HL-60 (cell line): ENCODE data around the gene LMTK2.
"Not testable (repeated sequence)": the region's sequence is repeated elsewhere in the genome, so short reads cannot be mapped to it uniquely, and the experiment has no call there.

ENCODE experiments used
- CTCF ChIP-seq: IDR thresholded peaks from one replicate; pipeline ENCODE4 v1.5.1; 2011; ENCODE audit warnings: low read length, control low read depth, inconsistent platforms; ENCODE audit not compliant: insufficient read depth
- POLR2AphosphoS5 ChIP-seq: IDR thresholded peaks from 2 replicates; pipeline ENCODE4 v1.6.1; 2012; ENCODE audit warnings: low read depth

GRCh38 chr7:98219382-98219781 lies 112.7 kb downstream of the LMTK2 start:
- TF ChIP-seq CTCF, POLR2AphosphoS5: not testable (repeated sequence)
